ENCODE results near the gene ALDOB.

Gene ALDOB

GRCh38 chr9:101460965-101461364, 25.4 kb upstream of the ALDOB start:
- TF ChIP-seq, protein P1, sequence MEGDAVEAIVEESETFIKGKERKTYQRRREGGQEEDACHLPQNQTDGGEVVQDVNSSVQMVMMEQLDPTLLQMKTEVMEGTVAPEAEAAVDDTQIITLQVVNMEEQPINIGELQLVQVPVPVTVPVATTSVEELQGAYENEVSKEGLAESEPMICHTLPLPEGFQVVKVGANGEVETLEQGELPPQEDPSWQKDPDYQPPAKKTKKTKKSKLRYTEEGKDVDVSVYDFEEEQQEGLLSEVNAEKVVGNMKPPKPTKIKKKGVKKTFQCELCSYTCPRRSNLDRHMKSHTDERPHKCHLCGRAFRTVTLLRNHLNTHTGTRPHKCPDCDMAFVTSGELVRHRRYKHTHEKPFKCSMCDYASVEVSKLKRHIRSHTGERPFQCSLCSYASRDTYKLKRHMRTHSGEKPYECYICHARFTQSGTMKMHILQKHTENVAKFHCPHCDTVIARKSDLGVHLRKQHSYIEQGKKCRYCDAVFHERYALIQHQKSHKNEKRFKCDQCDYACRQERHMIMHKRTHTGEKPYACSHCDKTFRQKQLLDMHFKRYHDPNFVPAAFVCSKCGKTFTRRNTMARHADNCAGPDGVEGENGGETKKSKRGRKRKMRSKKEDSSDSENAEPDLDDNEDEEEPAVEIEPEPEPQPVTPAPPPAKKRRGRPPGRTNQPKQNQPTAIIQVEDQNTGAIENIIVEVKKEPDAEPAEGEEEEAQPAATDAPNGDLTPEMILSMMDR (IDR thresholded peaks at IDR 0.05; ENCODE audit: low read length, missing control alignments), result no peak
- no peak for DNase-seq (ENCODE audit: low read depth)

GRCh38 chr9:101458963-101459631, 23.5 kb upstream of the ALDOB start:
- TF ChIP-seq, protein P1 (IDR thresholded peaks at IDR 0.05; ENCODE audit: low read length, missing control alignments), result peak; percentile 88
- no peak overlapping the region for H3K4me3 ChIP-seq (replicated peaks; ENCODE audit: low read depth, low read length)
- peak; percentile 83 for DNase-seq (ENCODE audit: low read depth)

More at GRCh38 chr9:101460965-101461364, 25.4 kb upstream of the ALDOB start:
- no peak overlapping the region for H3K4me3 ChIP-seq (replicated peaks; ENCODE audit: low read depth, low read length)

GRCh38 chr9:101457003-101457402, 21.4 kb upstream of the ALDOB start:
- DNase-seq (ENCODE audit: low read depth), result no peak
- TF ChIP-seq, protein P1 (IDR thresholded peaks at IDR 0.05; ENCODE audit: low read length, missing control alignments), result no peak
- H3K4me3 ChIP-seq (replicated peaks; ENCODE audit: low read depth, low read length), result no peak overlapping the region

GRCh38 chr9:101455656-101456240, 20.2 kb upstream of the ALDOB start:
- DNase-seq (ENCODE audit: low read depth), result peak; percentile 25
- TF ChIP-seq, protein P1 (IDR thresholded peaks at IDR 0.05; ENCODE audit: low read length, missing control alignments), result no peak
- H3K4me3 ChIP-seq (replicated peaks; ENCODE audit: low read depth, low read length), result no peak overlapping the region

GRCh38 chr9:101453776-101454570, 18.4 kb upstream of the ALDOB start:
- no peak overlapping the region for H3K4me3 ChIP-seq (replicated peaks; ENCODE audit: low read depth, low read length)
- TF ChIP-seq, protein P1 (IDR thresholded peaks at IDR 0.05; ENCODE audit: low read length, missing control alignments), result no peak
- DNase-seq (ENCODE audit: low read depth), result no peak

- TF ChIP-seq, protein P1 (IDR thresholded peaks at IDR 0.05; ENCODE audit: low read length, missing control alignments), result no peak
- no peak for DNase-seq (ENCODE audit: low read depth)
- no peak overlapping the region for H3K4me3 ChIP-seq (replicated peaks; ENCODE audit: low read depth, low read length)
Measured at GRCh38 chr9:101451498-101451897, 15.9 kb upstream of the ALDOB start.

Measured in fibroblast of pulmonary artery (primary cell).